Astrocyte of the spinal cord (primary cell): Measurements from ENCODE around the gene FOXRED1.
A peak's percentile ranks its signal among the peaks of the same experiment; 100 is the strongest.

Source experiments
- DNase-seq: peaks from one replicate; pipeline ENCODE4 v3.0.0; 2011; ENCODE audit warnings: low read depth, low spot score
- H3K4me3 ChIP-seq: 2 replicates; pipeline ENCODE4 v1.5.1; 2011; ENCODE audit warnings: low read depth, mild to moderate bottlenecking, low read length, moderate library complexity
- CTCF ChIP-seq: IDR thresholded peaks from 2 replicates; pipeline ENCODE4 v1.5.1; 2012; ENCODE audit warnings: low read depth, mild to moderate bottlenecking, low read length, inconsistent platforms
- in situ Hi-C: cut with HindIII; loops from 2 replicates; pipeline ENCODE4 v1.10.0; 2017; ENCODE audit warnings: low sequenced_read_pairs

FOXRED1 gene

GRCh38 chr11:126268708-126269579 lies at the start of gene FOXRED1, which contains the start of gene SRPRA:
TSS of gene FOXRED1 (plus strand) at chr11:126269154. CDS start at chr11:126269207, 53 bp downstream.
TSS of gene SRPRA (minus strand) at chr11:126268895. CDS start at chr11:126268804, 91 bp downstream.
- no peak for TF ChIP-seq CTCF
- in situ Hi-C loops = no loop called here

GRCh38 chr11:126219547-126219946 lies 49.4 kb upstream of the FOXRED1 start:
- in situ Hi-C loops = no loop called here
- no peak overlapping the region for H3K4me3 ChIP-seq
- DNase-seq = no peak
- no peak for TF ChIP-seq CTCF

More at GRCh38 chr11:126268708-126269579, at the start of gene FOXRED1, which contains the start of gene SRPRA:
- H3K4me3 ChIP-seq = peak within 1 kb of the TSS; percentile 79
- peak; percentile 100 for DNase-seq

- no peak for TF ChIP-seq CTCF
- in situ Hi-C loops = no loop called here
- H3K4me3 ChIP-seq = no peak overlapping the region
- DNase-seq = no peak
These were observed 44.2 kb upstream of the FOXRED1 start for GRCh38 chr11:126224647-126225294.

GRCh38 chr11:126225295-126225665 lies 43.7 kb upstream of the FOXRED1 start:
- no peak for TF ChIP-seq CTCF
- no peak overlapping the region for H3K4me3 ChIP-seq
- in situ Hi-C loops = no loop called here
- no peak for DNase-seq

- no peak overlapping the region for H3K4me3 ChIP-seq
- no peak for DNase-seq
- no peak for TF ChIP-seq CTCF
- in situ Hi-C loops = no loop called here
These were observed 42.4 kb upstream of the FOXRED1 start for GRCh38 chr11:126226334-126227084.

GRCh38 chr11:126229858-126230540 lies 39.0 kb upstream of the FOXRED1 start:
- in situ Hi-C loops = no loop called here
- TF ChIP-seq CTCF = no peak
- no peak overlapping the region for H3K4me3 ChIP-seq
- DNase-seq = peak; percentile 14
